ENCODE results near the gene GCNT1. TPM values are rescaled to one million over a fixed set of nuclear protein-coding genes. Genes with fewer than 3 reads are reported as not detected.
A peak's percentile ranks its signal among the peaks of the same experiment; 100 is the strongest.

The GCNT1 gene
- 1 to 10 TPM; 8.1 to 8.4 TPM for total RNA-seq

DNA sequence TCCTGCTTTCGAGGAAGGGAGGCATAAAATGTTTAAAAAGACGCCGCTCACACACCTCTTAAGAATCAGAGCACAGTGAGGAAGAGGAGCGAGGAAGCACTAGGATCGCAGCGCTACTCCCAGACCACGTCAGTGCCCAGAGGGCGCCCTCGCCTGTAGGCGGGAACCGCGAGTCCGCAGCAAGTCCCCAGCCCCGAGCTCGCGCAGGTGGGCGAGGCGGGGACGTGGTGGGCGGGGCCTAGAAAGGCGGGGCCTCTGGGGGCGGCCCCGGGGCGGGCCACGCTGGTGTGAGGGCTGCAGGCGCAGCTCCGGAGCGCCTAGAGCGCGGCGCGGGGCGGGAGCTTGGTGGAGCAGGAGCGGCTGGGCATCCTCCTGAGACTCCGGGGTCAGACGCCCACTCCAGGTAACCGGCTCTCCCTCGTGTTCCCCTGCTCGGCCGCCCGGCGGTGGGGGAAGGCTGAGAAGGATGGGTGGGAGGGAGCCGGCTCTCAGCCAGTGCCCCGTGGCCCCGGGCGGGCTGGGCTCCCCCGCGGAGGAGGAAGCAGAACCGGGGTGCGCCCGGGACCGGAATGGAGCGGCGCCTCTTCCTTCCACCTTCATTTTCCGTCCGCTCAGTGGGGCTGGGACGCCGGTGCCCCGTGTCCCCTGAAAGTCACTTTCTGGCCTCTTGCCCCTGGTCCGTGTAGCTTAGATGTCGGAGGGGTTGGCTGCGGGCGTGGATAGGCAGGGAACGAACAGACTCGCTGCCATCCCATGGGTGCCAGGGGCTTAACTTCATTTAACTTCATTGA, at the start of gene GCNT1:
GCNT1 (plus strand) TSS at position 280 of the 791 bp plus-strand sequence. CDS start 43,200 bp downstream, outside the sequence.
- H3K4me1 Mint-ChIP-seq (ENCODE audit: low read depth in 2 of 2): peaks cover 19 to 24% of the 10 kb centered on the region in 2 donors
- DNase-seq (ENCODE audit: low spot score) (peak; percentile 92), ATAC-seq (peak; percentile 99)
- H3K27ac Mint-ChIP-seq: peak within 1 kb of the TSS; percentile 24 to 55
- peak within 1 kb of the TSS; percentile 92 for H3K4me3 Mint-ChIP-seq
- H3K36me3 Mint-ChIP-seq: no peaks in the 10 kb centered on the region
- H3K9me3 Mint-ChIP-seq: no peaks in the 10 kb centered on the region
- H3K27me3 Mint-ChIP-seq: no peaks in the 10 kb centered on the region

DNA sequence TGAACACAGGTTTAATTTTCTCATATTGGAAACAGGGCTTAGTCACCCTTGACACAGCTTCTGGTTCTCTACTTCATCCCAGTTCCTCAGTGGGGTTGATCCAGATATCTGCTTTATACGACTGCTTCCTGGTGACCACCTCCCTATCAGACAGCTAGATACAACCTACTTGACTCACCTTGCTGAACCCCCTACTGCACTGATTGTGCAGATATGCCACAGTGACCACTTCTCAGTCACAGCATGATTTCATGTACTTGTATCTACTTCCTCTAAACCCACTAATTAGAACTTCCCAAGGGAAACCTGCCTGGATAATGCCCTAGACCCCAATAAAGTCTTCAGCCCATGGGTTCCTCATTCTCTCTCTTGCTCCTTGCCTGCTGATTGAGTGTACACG, 46.3 kb upstream of the GCNT1 start:
- H3K36me3 Mint-ChIP-seq: peaks cover 9% of the 10 kb centered on the region
- ATAC-seq: no peak
- H3K4me1 Mint-ChIP-seq (ENCODE audit: low read depth in 2 of 2): peaks cover 27 to 31% of the 10 kb centered on the region in 2 donors
- H3K9me3 Mint-ChIP-seq: peaks cover 8% of the 10 kb centered on the region
- no peak overlapping the region for H3K4me3 Mint-ChIP-seq
- peak overlapping the region in 1 of 2 donors; percentile 38 for H3K27ac Mint-ChIP-seq
- DNase-seq (ENCODE audit: low spot score): no peak
- H3K27me3 Mint-ChIP-seq: peaks cover 0 to 5% of the 10 kb centered on the region in 2 donors

DNA sequence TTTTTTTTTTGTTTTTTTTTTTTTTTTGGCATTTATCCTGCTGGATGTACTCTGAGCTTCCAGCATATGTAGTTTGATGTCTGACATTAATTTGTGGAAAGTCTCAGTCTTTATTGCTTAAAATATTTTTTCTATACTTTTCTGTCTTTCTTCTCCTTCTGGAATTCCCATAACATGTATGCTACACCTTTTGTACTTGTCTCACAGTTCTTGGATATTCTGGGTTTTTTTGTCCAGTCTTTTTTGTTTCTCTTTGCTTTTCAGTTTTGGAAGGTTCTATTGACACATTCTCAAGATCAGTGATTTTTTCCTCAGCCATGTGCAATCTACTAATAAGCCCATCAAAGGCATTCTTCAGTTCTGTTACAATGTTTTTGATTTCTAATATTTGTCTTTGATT, 45.3 kb upstream of the GCNT1 start:
- ATAC-seq (no peak), DNase-seq (ENCODE audit: low spot score) (no peak)
- peaks cover 0 to 5% of the 10 kb centered on the region in 2 donors for H3K27me3 Mint-ChIP-seq
- H3K9me3 Mint-ChIP-seq: peaks cover 8% of the 10 kb centered on the region
- H3K27ac Mint-ChIP-seq: peak overlapping the region in 1 of 2 donors; percentile 86
- H3K4me1 Mint-ChIP-seq (ENCODE audit: low read depth in 2 of 2): peaks cover 27 to 31% of the 10 kb centered on the region in 2 donors
- no peak overlapping the region for H3K4me3 Mint-ChIP-seq
- peaks cover 9% of the 10 kb centered on the region for H3K36me3 Mint-ChIP-seq

DNA sequence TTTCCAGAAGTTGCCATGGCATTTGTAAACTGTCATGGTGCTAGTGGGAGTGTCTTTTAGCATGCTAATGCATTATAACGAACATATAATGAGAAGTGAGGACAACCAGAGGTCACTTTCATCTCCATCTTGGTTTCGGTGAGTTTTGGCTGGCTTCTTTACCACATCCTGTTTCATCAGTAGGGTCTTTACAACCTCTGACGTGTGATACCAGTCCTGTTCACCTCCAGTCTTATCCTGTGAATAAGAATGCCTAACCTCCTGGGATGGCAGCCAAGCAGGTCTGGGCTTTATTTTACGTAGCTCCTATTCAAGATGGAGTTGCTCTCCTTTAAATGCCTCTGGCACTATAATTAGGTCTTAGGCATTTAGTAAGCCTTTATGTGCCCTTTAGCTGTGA, 44.3 kb upstream of the GCNT1 start:
- Mint-ChIP-seq H3K4me1 (ENCODE audit: low read depth in 2 of 2) (peaks cover 27 to 31% of the 10 kb centered on the region in 2 donors), H3K36me3 (peaks cover 9% of the 10 kb centered on the region), H3K9me3 (peaks cover 8% of the 10 kb centered on the region), H3K4me3 (peak overlapping the region; percentile 11), H3K27me3 (peaks cover 0 to 5% of the 10 kb centered on the region in 2 donors), H3K27ac (peak overlapping the region; percentile 46 to 86)
- DNase-seq (ENCODE audit: low spot score): no peak
- peak; percentile 80 to 87 for ATAC-seq

DNA sequence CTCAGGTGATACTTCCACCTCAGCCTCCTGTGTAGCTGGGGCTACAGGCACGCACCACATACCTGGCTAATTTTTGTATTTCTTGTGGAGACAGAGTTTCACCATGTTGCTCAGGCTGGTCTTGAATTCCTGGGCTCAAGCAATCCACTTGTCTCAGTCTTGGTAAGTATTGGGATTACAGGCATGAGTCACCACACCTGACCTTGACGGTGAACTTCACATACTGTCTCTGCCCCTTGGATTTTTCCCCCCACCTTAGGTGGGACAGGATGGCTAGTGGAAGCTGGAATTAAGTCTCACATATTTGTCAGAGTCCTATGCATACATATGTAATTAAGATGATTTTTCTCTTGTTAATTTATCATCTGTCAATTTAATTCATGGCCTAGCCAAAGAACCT, 43.8 kb upstream of the GCNT1 start:
- peak overlapping the region; percentile 46 to 86 for H3K27ac Mint-ChIP-seq
- no peak for DNase-seq (ENCODE audit: low spot score)
- H3K36me3 Mint-ChIP-seq: peaks cover 9% of the 10 kb centered on the region
- H3K4me1 Mint-ChIP-seq (ENCODE audit: low read depth in 2 of 2): peaks cover 27 to 31% of the 10 kb centered on the region in 2 donors
- H3K4me3 Mint-ChIP-seq: peak overlapping the region; percentile 11
- H3K27me3 Mint-ChIP-seq: peaks cover 0 to 5% of the 10 kb centered on the region in 2 donors
- peaks cover 8% of the 10 kb centered on the region for H3K9me3 Mint-ChIP-seq
- ATAC-seq: no peak

DNA sequence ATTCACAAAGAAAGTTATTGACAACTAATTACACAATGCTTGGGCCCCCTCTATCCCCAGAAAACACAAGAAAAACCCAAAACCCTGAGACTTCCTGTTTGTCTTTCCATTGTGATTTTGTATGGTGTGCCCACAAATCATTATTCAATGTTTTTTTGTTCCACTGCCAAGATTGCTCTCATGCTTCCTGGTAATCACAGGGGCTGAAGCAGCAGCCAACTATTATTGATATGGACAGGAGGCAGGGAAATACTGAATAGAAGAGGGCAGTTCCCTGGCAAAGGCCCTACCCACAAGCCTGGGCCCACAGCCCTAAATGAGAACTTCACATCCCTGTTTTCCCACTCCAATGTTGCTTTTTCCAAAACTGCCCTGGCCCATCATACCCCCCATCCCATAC, 43.3 kb upstream of the GCNT1 start:
- Mint-ChIP-seq H3K9me3 (peaks cover 8% of the 10 kb centered on the region), H3K36me3 (peaks cover 9% of the 10 kb centered on the region), H3K4me1 (ENCODE audit: low read depth in 2 of 2) (peaks cover 27 to 31% of the 10 kb centered on the region in 2 donors), H3K27ac (peak overlapping the region in 1 of 2 donors; percentile 86), H3K27me3 (peaks cover 0 to 5% of the 10 kb centered on the region in 2 donors), H3K4me3 (no peak overlapping the region)
- DNase-seq (ENCODE audit: low spot score) (no peak), ATAC-seq (no peak)

DNA sequence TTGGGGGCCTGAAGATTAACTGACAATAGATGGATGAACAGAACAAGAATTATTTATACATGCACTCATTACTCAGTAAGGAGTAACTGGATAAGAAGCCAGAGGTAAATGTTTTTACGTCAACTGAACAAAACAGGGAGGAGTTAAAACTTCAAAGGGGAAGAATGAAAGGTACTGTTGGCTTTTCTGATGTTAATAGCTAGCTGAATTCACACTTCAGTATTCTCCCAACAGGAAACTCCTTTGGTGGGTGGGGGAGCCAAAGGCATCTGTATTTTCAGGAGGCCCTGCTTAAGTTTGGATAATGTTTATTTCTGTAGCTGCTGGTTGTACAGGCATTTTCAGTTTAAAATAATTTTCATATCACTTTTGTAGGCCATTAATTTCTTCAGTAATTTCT, 41.6 kb upstream of the GCNT1 start:
- DNase-seq (ENCODE audit: low spot score): no peak
- Mint-ChIP-seq H3K27me3 (peaks cover 0 to 5% of the 10 kb centered on the region in 2 donors), H3K36me3 (peaks cover 9% of the 10 kb centered on the region), H3K27ac (peak overlapping the region in 1 of 2 donors; percentile 86), H3K4me1 (ENCODE audit: low read depth in 2 of 2) (peaks cover 27 to 31% of the 10 kb centered on the region in 2 donors), H3K4me3 (no peak overlapping the region), H3K9me3 (peaks cover 8% of the 10 kb centered on the region)
- no peak for ATAC-seq

DNA sequence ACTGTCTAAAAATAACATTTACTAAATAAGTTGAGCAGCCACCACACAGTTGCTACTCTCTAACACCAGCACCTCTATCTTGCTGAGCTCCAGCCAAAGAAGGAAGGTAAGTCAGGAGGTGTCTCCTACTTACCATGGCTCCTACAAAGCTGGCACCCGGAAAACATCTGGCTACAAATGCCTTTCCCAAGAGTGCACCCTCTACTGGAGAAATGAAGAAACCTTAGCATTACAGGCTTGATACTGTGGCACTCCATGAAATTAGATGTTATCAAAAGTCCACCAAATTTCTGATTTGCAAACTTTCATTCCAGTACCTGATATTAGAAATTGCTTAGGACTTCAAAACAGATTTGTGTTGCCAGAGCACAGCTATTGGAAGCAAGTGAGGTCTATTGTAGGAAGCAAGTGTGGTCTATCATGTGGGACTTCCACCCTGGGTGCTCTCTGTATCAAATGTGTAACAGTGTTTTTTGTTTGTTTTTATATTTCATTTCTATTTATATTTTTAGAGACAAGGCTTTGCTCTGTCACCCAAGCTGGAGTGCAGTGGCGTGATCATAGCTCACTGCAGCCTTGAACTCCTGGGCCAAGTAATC, 39.1 kb upstream of the GCNT1 start:
- Mint-ChIP-seq H3K36me3 (no peaks in the 10 kb centered on the region), H3K4me1 (ENCODE audit: low read depth in 2 of 2) (peaks cover 12 to 18% of the 10 kb centered on the region in 2 donors), H3K9me3 (no peaks in the 10 kb centered on the region), H3K4me3 (no peak overlapping the region), H3K27me3 (peaks cover 0 to 2% of the 10 kb centered on the region in 2 donors), H3K27ac (no peak overlapping the region)
- ATAC-seq (peak in 1 of 2 donors; percentile 43), DNase-seq (ENCODE audit: low spot score) (no peak)

DNA sequence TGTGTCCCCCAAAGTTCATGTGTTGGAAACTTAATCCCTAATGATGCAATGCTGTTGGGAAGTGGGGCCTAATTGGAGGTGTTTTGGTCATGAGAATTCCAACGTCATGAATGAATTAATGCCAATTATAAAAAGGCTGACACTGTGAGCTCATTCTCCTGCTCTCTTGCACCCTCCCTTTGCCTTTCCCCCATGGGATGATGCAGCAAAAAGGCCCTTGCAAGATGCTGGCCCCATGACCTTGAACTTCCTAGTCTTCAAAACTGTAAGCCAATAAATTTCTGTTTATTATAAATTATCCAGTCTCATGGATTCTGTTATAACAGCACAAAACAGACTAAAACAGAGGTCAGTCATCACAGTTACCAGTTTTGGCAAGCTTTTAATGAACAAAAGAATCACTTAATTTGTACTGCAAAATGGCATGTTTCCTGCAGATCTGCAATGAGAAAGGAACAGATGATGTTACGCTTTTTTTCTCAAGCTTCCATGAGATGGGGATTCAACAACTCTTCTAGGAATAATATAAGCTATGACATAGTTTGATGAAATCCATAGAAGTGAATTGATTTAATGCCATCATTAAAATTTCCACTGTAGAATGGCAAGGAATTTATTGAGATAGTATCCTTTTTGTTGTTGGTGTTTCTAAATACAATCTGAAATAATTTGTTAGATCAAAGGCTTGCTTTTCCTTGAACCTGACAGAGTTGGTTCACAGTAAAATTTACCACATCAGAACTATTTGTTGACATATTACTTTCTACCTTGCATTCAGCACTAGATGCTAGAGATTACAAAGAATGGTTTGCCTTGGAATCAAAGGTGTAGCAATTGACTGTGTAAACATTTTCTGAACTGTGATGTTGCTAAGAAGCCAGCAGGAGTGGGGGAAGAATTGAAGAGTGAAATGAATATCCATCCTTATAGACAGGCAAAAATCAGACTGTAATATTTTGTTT, 35.5 kb upstream of the GCNT1 start:
- no peak for DNase-seq (ENCODE audit: low spot score)
- Mint-ChIP-seq H3K4me1 (ENCODE audit: low read depth in 2 of 2) (peaks cover 0 to 5% of the 10 kb centered on the region in 2 donors), H3K27ac (peak overlapping the region in 1 of 2 donors; percentile 24), H3K36me3 (no peaks in the 10 kb centered on the region), H3K9me3 (no peaks in the 10 kb centered on the region), H3K4me3 (peak overlapping the region; percentile 30), H3K27me3 (peaks cover 0 to 2% of the 10 kb centered on the region in 2 donors)
- ATAC-seq: peak in 1 of 2 donors; percentile 60

DNA sequence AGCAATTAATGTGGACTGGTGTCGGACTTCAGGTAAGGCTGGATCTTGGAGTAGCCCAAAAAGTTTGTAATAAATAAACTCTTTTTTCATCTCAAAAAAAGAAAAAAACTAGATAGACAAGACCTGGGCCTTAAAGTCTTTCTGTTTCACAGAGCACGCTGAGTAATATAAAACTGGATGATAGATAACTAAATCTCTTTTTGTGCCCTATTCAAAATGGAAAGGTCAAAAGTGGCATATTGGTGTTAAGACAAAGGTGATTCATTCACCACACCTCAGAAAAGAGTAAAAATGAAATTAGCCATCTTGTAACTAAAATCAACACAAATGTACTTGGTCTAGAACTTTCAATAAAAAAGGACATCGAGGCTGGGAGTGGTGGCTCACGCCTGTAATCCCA, 34.5 kb upstream of the GCNT1 start:
- DNase-seq (ENCODE audit: low spot score) (no peak), ATAC-seq (peak in 1 of 2 donors; percentile 78)
- H3K4me3 Mint-ChIP-seq: peak overlapping the region; percentile 30
- H3K4me1 Mint-ChIP-seq (ENCODE audit: low read depth in 2 of 2): peaks cover 0 to 5% of the 10 kb centered on the region in 2 donors
- H3K27ac Mint-ChIP-seq: peak overlapping the region; percentile 11 to 24
- no peaks in the 10 kb centered on the region for H3K36me3 Mint-ChIP-seq
- peaks cover 0 to 2% of the 10 kb centered on the region in 2 donors for H3K27me3 Mint-ChIP-seq
- no peaks in the 10 kb centered on the region for H3K9me3 Mint-ChIP-seq

DNA sequence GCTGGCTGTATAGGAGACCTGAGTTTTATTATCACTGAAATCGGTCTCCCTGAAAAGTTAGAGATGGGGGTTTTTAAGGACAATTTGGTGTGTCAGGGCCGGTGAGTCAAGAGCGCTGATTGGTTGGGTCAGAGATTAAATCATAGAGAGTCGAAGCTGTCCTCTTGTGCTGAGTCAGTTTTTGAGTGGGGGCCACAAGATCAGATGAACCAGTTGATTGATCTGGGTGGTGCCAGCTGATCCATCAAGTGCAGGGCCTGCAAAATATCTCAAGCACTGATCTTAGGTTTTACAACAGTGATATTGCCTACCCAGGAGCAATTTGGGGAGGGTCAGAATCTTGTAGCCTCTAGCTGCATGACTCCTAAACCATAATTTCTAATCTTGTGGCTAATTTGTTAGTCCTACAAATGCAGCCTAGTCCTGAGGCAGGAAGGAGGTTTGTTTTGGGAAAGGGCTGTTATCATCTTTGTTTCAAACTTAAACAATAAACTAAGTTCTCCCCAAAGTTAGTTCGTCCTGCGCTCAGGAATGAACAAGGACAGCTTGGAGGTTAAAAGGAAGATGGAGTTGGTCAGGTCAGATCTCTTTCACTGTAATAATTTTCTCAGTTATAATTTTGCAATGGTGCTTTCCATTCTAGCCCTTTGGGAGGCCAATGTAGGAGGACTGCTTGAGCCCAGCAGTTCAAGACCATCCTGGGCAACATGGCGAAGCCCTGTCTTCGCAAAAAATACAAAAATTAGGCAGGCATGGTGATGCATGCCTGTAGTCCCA, 33.1 kb upstream of the GCNT1 start:
- Mint-ChIP-seq H3K9me3 (no peaks in the 10 kb centered on the region), H3K27me3 (peaks cover 0 to 2% of the 10 kb centered on the region in 2 donors), H3K4me1 (ENCODE audit: low read depth in 2 of 2) (peaks cover 0 to 5% of the 10 kb centered on the region in 2 donors), H3K27ac (no peak overlapping the region), H3K4me3 (no peak overlapping the region), H3K36me3 (no peaks in the 10 kb centered on the region)
- ATAC-seq (no peak), DNase-seq (ENCODE audit: low spot score) (no peak)

DNA sequence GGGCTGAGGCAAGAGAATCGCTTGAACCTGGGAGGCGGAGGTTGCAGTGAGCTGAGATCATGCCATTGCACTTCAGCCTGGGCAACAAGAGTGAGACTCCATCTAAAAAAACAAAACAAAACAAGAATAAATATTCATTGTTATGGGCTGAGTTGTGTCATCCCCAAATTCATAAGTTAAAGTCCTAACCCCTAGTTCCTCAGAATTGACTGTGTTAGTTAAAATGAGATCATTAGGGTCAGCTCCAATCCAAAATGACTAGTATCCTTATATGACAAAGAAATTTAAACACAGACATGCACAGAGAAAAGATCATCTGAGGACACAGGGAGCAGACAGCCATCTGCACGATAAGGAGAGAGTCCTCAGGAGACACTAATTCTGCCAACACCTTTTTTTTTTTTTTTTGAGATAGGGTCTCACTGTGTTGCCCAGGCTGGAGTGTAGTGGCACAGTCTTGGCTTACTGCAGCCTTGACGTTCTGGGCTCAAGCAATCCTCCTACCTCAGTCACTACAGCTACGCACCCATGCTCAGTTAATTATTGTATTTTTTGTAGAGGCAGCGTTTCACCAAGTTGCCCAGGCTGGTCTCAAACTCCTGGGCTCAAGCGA, 32.1 kb upstream of the GCNT1 start:
- no peak for DNase-seq (ENCODE audit: low spot score)
- Mint-ChIP-seq H3K27ac (no peak overlapping the region), H3K36me3 (no peaks in the 10 kb centered on the region), H3K4me3 (no peak overlapping the region), H3K9me3 (no peaks in the 10 kb centered on the region), H3K4me1 (ENCODE audit: low read depth in 2 of 2) (peaks cover 0 to 5% of the 10 kb centered on the region in 2 donors), H3K27me3 (peaks cover 0 to 2% of the 10 kb centered on the region in 2 donors)
- ATAC-seq: peak in 1 of 2 donors; percentile 34

Data from natural killer cell treated with Interleukin-12 subunit alpha and Interleukin-12 subunit beta and Interleukin-15 and Interleukin-18, amount 100 ng/mL, for 72 hours (primary cell).